ENCODE measurements around the gene ISCA2.

DNA sequence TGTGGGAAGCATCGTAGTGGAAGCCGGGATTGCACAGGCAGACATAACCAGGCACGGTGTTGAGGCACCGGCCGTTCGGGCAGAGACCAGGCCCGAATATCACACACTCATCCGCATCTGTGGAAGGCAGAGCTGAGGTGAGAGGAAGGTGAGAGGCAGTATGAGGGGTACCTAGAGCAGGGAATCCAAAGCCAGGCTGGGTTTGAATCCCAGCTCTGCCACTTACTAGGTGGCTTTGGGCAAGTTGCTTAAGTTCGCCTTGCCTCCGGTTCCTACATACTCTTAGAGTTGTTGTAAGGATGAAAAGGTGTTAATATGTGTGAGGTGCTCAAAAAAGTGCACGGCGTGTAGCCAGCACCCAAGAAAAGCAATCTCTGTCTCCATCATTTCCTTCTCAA, 10.4 kb downstream of the ISCA2 start:
- TF ChIP-seq, protein P1, sequence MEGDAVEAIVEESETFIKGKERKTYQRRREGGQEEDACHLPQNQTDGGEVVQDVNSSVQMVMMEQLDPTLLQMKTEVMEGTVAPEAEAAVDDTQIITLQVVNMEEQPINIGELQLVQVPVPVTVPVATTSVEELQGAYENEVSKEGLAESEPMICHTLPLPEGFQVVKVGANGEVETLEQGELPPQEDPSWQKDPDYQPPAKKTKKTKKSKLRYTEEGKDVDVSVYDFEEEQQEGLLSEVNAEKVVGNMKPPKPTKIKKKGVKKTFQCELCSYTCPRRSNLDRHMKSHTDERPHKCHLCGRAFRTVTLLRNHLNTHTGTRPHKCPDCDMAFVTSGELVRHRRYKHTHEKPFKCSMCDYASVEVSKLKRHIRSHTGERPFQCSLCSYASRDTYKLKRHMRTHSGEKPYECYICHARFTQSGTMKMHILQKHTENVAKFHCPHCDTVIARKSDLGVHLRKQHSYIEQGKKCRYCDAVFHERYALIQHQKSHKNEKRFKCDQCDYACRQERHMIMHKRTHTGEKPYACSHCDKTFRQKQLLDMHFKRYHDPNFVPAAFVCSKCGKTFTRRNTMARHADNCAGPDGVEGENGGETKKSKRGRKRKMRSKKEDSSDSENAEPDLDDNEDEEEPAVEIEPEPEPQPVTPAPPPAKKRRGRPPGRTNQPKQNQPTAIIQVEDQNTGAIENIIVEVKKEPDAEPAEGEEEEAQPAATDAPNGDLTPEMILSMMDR (IDR thresholded peaks at IDR 0.05; ENCODE audit: insufficient read depth, low read depth, low read length), result no peak
- TF ChIP-seq EZH2 (IDR thresholded peaks at IDR 0.05; ENCODE audit: insufficient read depth, low read length), result no peak

Data from astrocyte (in vitro differentiated cells and primary cell).